Measurements from ENCODE around the gene CMIP. TPM values are rescaled to one million over a fixed set of nuclear protein-coding genes. Genes with fewer than 3 reads are reported as not detected.

Gene CMIP
- total RNA-seq, 1 experiment from 2014 or later = 25.7 TPM

DNA sequence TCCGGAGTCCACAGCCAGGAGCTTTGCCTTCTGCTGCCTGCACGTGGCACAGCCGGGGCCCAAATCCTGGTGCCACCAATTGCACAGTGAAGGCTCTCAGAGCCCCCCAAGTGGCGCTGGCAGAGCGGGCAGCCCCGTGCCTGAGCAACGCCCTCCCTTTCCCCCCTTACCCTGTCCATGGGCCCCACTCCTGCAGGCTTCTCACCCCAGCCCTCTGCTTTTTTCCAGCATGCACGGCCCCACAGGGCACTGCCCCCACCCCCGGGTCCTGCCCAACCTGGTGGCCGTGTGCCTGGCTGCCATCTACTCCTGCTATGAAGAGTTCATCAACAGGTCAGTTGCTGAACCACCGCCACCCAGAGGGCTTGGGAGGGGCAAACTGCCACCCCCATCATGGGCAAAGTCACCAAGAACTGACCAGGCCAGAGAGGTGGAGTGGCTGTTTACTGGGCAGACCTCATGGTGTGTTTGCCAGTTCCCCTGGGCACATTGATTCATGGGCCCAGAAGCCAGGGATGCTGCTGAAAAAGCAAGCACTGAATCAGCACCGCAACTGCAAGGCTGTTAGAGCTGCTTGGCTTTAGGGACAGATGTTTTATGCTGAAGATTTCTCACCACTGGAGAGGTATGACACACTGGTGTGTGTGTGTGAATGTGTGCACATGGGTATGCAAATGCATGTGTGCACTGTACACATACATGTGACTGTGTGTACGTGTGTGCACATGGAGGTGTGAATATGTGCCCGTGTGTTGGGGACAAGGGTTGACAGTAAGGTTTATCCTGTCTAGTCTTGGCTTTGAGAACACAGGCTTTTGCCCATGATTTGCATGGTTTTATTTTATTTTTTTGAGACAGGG is 227.4 kb downstream of the CMIP start:
- no peak overlapping the region for H3K4me3 ChIP-seq (ENCODE audit: low read length)
- TF ChIP-seq EZH2phosphoT487 (IDR thresholded peaks at IDR 0.05; ENCODE audit: borderline replicate concordance, low read length) (no peak), EZH2 (IDR thresholded peaks at IDR 0.05; ENCODE audit: low read length, unreplicated experiment) (no peak)
- TF ChIP-seq, protein P1, sequence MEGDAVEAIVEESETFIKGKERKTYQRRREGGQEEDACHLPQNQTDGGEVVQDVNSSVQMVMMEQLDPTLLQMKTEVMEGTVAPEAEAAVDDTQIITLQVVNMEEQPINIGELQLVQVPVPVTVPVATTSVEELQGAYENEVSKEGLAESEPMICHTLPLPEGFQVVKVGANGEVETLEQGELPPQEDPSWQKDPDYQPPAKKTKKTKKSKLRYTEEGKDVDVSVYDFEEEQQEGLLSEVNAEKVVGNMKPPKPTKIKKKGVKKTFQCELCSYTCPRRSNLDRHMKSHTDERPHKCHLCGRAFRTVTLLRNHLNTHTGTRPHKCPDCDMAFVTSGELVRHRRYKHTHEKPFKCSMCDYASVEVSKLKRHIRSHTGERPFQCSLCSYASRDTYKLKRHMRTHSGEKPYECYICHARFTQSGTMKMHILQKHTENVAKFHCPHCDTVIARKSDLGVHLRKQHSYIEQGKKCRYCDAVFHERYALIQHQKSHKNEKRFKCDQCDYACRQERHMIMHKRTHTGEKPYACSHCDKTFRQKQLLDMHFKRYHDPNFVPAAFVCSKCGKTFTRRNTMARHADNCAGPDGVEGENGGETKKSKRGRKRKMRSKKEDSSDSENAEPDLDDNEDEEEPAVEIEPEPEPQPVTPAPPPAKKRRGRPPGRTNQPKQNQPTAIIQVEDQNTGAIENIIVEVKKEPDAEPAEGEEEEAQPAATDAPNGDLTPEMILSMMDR (conservative IDR thresholded peaks at IDR 0.05; ENCODE audit: low read depth, low read length) = no peak

DNA sequence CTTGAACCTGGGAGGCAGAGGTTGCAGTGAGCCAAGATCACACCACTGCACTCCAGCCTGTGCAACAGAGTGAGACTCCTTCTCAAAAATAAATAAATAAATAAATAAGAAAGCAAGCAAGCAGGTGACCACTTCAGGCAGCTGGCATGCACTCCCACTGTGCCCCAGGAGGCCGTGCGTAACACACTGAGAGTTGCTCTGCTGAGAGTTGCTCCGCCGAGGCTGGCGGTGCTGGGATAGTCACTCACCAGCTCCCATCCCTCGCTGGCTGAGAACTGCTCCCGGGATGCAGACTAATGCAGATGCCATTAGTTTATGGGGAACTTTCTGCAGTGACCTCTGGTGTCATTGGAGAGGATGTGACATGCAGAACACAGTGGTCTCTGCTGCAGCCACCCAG is 228.8 kb downstream of the CMIP start:
- Histone ChIP-seq H3K4me3 (ENCODE audit: low read length) (no peak overlapping the region), H3K9me3 (ENCODE audit: low read length) (no peaks in the 10 kb centered on the region)

More for the DNA sequence above, 227.4 kb downstream of the CMIP start:
- no peak overlapping the region for H3K27ac ChIP-seq (ENCODE audit: low read length)
- BruUV-seq (replicated peaks) = no TSS peak
- ATAC-seq (no peak), DNase-seq (no peak)
- POLR2A ChIA-PET (ENCODE audit: unreplicated experiment) = no interaction called here
- CTCF ChIA-PET = no interaction called here
- H3K79me2 ChIP-seq (ENCODE audit: low read length) = no peaks in the 10 kb centered on the region
- intact Hi-C loops (cut with micrococcal nuclease) = no loop called here
- H3K9me3 ChIP-seq (ENCODE audit: low read length) = no peaks in the 10 kb centered on the region
- no peaks in the 10 kb centered on the region for H4K20me1 ChIP-seq (ENCODE audit: low read length)
- H3F3A ChIP-seq (ENCODE audit: low read length, unreplicated experiment) = no peaks in the 10 kb centered on the region
- no peaks in the 10 kb centered on the region for H3K9me2 ChIP-seq (replicated peaks; ENCODE audit: low read length)
- no peak overlapping the region for H2AFZ ChIP-seq (ENCODE audit: low read length)
- H3K27me3 ChIP-seq (ENCODE audit: low read length) = no peaks in the 10 kb centered on the region
- H3K9ac ChIP-seq (ENCODE audit: low read length) = no peak overlapping the region
- H3K4me2 ChIP-seq (ENCODE audit: low read length) = no peak overlapping the region
- H3K36me3 ChIP-seq (ENCODE audit: low read depth, low read length) = peaks cover 15% of the 10 kb centered on the region
- H3K4me1 ChIP-seq (ENCODE audit: insufficient read depth, low read length) = no peaks in the 10 kb centered on the region

More for the DNA sequence above, 228.8 kb downstream of the CMIP start:
- no peak overlapping the region for H2AFZ ChIP-seq (ENCODE audit: low read length)
- ChIA-PET CTCF (no interaction called here), POLR2A (ENCODE audit: unreplicated experiment) (no interaction called here)
- no peaks in the 10 kb centered on the region for H3K4me1 ChIP-seq (ENCODE audit: insufficient read depth, low read length)
- no peaks in the 10 kb centered on the region for H3K79me2 ChIP-seq (ENCODE audit: low read length)
- intact Hi-C loops (cut with micrococcal nuclease) = no loop called here
- H3K27me3 ChIP-seq (ENCODE audit: low read length) = no peaks in the 10 kb centered on the region
- ATAC-seq = no peak
- no peaks in the 10 kb centered on the region for H3K9me2 ChIP-seq (replicated peaks; ENCODE audit: low read length)
- TF ChIP-seq EZH2phosphoT487 (IDR thresholded peaks at IDR 0.05; ENCODE audit: borderline replicate concordance, low read length) (no peak), EZH2 (IDR thresholded peaks at IDR 0.05; ENCODE audit: low read length, unreplicated experiment) (no peak)
- TF ChIP-seq, protein P1 (conservative IDR thresholded peaks at IDR 0.05; ENCODE audit: low read depth, low read length) = no peak
- BruUV-seq (replicated peaks) = no TSS peak
- H3K4me2 ChIP-seq (ENCODE audit: low read length) = no peak overlapping the region
- H3K27ac ChIP-seq (ENCODE audit: low read length) = no peak overlapping the region
- peaks cover 15% of the 10 kb centered on the region for H3K36me3 ChIP-seq (ENCODE audit: low read depth, low read length)
- H4K20me1 ChIP-seq (ENCODE audit: low read length) = no peaks in the 10 kb centered on the region
- no peak for DNase-seq
- H3F3A ChIP-seq (ENCODE audit: low read length, unreplicated experiment) = no peaks in the 10 kb centered on the region
- no peak overlapping the region for H3K9ac ChIP-seq (ENCODE audit: low read length)
